Tibial nerve (tissue), 4 donors: ENCODE measurements around the gene IRGQ.

ENCODE experiments used
- CTCF ChIP-seq, 5 experiments: fragments of 200-600 bp in 3 of 5; fragments of 450-650 bp in 2 of 5; sonication (generic) in 3 of 5; IDR thresholded peaks; one replicate each; pipeline ENCODE4 v1.5.1; 2016 to 2019; ENCODE audit warnings: antibody characterized with exemption in 5 of 5, mild to moderate bottlenecking in 3 of 5, moderate library complexity in 2 of 5
- EP300 ChIP-seq, 2 donors: sonication (generic); formaldehyde crosslinking; IDR thresholded peaks; one replicate each; pipeline ENCODE4 v1.6.1; 2017; ENCODE audit warnings: antibody characterized with exemption in 2 of 2, mild to moderate bottlenecking in 1 of 2
- POLR2A ChIP-seq, 2 donors: fragments of 450-650 bp; IDR thresholded peaks; one replicate each; pipeline ENCODE4 v1.6.1; 2017; ENCODE audit warnings: antibody characterized with exemption in 2 of 2, mild to moderate bottlenecking in 2 of 2, moderate library complexity in 2 of 2

DNA sequence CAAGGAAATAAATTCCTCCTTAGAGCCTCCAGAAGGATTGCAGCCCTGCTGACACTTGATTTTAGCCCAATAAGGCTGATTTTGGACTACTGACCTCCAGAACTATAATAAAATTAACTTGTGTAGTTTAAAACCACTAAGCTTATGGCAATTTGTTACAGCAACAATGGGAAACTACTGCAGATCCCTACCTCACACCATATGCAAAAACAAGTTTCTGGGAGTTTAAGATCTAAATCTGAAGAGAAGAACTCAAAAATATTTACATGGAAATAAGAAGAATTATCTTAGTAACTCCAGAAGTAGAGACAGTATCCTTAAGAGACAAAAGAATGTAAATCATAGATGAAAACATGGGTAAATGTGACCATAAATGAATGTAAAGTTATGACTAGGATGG is 57.0 kb downstream of the IRGQ start:
- TF ChIP-seq POLR2A (IDR thresholded peaks at IDR 0.05) (no peak), CTCF (IDR thresholded peaks at IDR 0.05) (no peak), EP300 (IDR thresholded peaks at IDR 0.05) (no peak)
